PC-9 (cell line): ENCODE measurements around the gene ATG5. TPM values are rescaled to one million over a fixed set of nuclear protein-coding genes. Genes with fewer than 3 reads are reported as not detected.

ENCODE experiments used
- BruUV-seq: library from RNA; stranded (reverse); fragments of 400-500 nt; replicated peaks from 2 replicates; lab custom pipeline; 2021; lab: Mats Ljungman, UMichigan
- CTCF ChIA-PET: fragments of 300-600 bp; sonication (Branson Sonifier 250); formaldehyde crosslinking; loops from one replicate; lab custom pipeline; 2022; ENCODE audit warnings: antibody characterized with exemption; lab: Charles Lee
- POLR2A ChIA-PET: fragments of 300-600 bp; sonication (Branson Sonifier 250); formaldehyde crosslinking; loops from one replicate; lab custom pipeline; 2022; ENCODE audit warnings: antibody characterized with exemption; ENCODE audit not compliant: unreplicated experiment; lab: Charles Lee
- DNase-seq, 2 experiments: peaks; one replicate each; pipeline versions ENCODE4 v3.0.0 to v3.0.0-alpha.2; 2015 to 2022; ENCODE audit warnings: mixed read lengths in 1 of 2
- H2AFZ ChIP-seq: fragments of 200-600 bp; sonication (generic); 2 replicates; pipeline ENCODE4 v1.8.1; 2017; ENCODE audit warnings: antibody characterized with exemption
- H3F3A ChIP-seq: fragments of 200-600 bp; sonication (generic); 2 replicates; pipeline ENCODE4 v1.8.1; 2017; ENCODE audit warnings: antibody characterized with exemption, mild to moderate bottlenecking, low read depth; ENCODE audit not compliant: insufficient read depth
- H3K27ac ChIP-seq: fragments of 200-600 bp; sonication (generic); 2 replicates; pipeline ENCODE4 v1.6.1; 2016; ENCODE audit warnings: mixed run types
- H3K27me3 ChIP-seq: fragments of 200-600 bp; sonication (generic); 2 replicates; pipeline ENCODE4 v1.6.1; 2016; ENCODE audit warnings: low read depth, mixed run types; ENCODE audit not compliant: insufficient read depth
- H3K36me3 ChIP-seq: fragments of 200-600 bp; sonication (generic); 2 replicates; pipeline ENCODE4 v1.6.1; 2016; ENCODE audit warnings: low read depth, mixed run types
- H3K4me1 ChIP-seq: fragments of 200-600 bp; sonication (generic); replicated peaks from 2 replicates; pipeline ENCODE4 v1.6.1; 2016; ENCODE audit warnings: mixed run types; ENCODE audit not compliant: insufficient read depth
- H3K4me2 ChIP-seq: fragments of 200-600 bp; sonication (generic); 2 replicates; pipeline ENCODE4 v1.6.1; 2017; ENCODE audit warnings: mixed run types
- H3K4me3 ChIP-seq: fragments of 200-600 bp; sonication (generic); 2 replicates; pipeline ENCODE4 v1.6.1; 2016; ENCODE audit warnings: mixed run types
- H3K79me2 ChIP-seq: fragments of 200-600 bp; sonication (generic); 2 replicates; pipeline ENCODE4 v1.6.1; 2017; ENCODE audit warnings: low read depth, mixed run types
- H3K9me2 ChIP-seq: fragments of 200-600 bp; sonication (generic); 2 replicates; pipeline ENCODE4 v1.8.1; 2017; ENCODE audit warnings: mild to moderate bottlenecking; ENCODE audit not compliant: insufficient read depth
- H3K9me3 ChIP-seq: fragments of 200-600 bp; sonication (generic); 2 replicates; pipeline ENCODE4 v1.8.1; 2016; ENCODE audit warnings: low read depth; ENCODE audit not compliant: insufficient read depth
- H4K20me1 ChIP-seq: fragments of 200-600 bp; sonication (generic); 2 replicates; pipeline ENCODE4 v1.8.1; 2017; ENCODE audit not compliant: insufficient read depth
- CTCF ChIP-seq: fragments of 200-600 bp; sonication (generic); conservative IDR thresholded peaks from 2 replicates; pipeline ENCODE4 v1.6.1; 2017; ENCODE audit warnings: mixed run types, antibody characterized with exemption, mild to moderate bottlenecking, moderate library complexity
- EZH2 ChIP-seq: fragments of 200-600 bp; sonication (generic); IDR thresholded peaks from 2 replicates; pipeline ENCODE4 v1.8.0; 2017; ENCODE audit warnings: antibody characterized with exemption, low read depth
- intact Hi-C: fragments of 100-400 bp; cut with micrococcal nuclease; formaldehyde crosslinking; loops from one replicate; pipeline ENCODE4 v1.10.0; 2022; ENCODE audit not compliant: unreplicated experiment
- total RNA-seq: library from RNA; stranded (reverse); gene quantifications from 2 replicates; pipeline ENCODE4 v1.2.3, GENCODE V29; 2021

The ATG5 gene
- total RNA-seq, 1 experiment from 2014 or later, result 39.8 TPM

GRCh38 chr6:106300020-106300780 is 25.4 kb downstream of the ATG5 start:
- no peaks in the 10 kb centered on the region for H3K9me2 ChIP-seq
- TF ChIP-seq EZH2, result no peak
- no peak for TF ChIP-seq CTCF
- H3K27me3 ChIP-seq, result no peaks in the 10 kb centered on the region
- H2AFZ ChIP-seq, result no peak overlapping the region
- POLR2A ChIA-PET, result no interaction called here
- H3K36me3 ChIP-seq, result no peaks in the 10 kb centered on the region
- intact Hi-C loops, result loop anchor here (2.0 to 10.0 kb wide), 3 partner anchors 75 to 869 kb away; no protein-coding TSS in a partner anchor
- H3K27ac ChIP-seq, result no peak overlapping the region
- peaks cover 4% of the 10 kb centered on the region for H4K20me1 ChIP-seq
- H3K4me3 ChIP-seq, result no peak overlapping the region
- 0 out of 2 replicates have a peak, but pooled peaks cover 9% of the 10 kb centered on the region for H3F3A ChIP-seq
- H3K4me2 ChIP-seq, result no peak overlapping the region
- no peaks in the 10 kb centered on the region for H3K4me1 ChIP-seq
- CTCF ChIA-PET, result no interaction called here
- no peak for DNase-seq
- peaks cover 86% of the 10 kb centered on the region for H3K79me2 ChIP-seq
- no peaks in the 10 kb centered on the region for H3K9me3 ChIP-seq
- BruUV-seq, result no TSS peak

GRCh38 chr6:106293116-106293515 is 32.4 kb downstream of the ATG5 start:
- ChIA-PET POLR2A (interaction anchor here (0.5 kb wide), 1 partner anchor 101 kb away, joined by 3 read pairs; no protein-coding TSS in a partner anchor), CTCF (interaction anchor here (0.5 to 0.6 kb wide), 3 partner anchors 71 to 430 kb away, joined by 3 to 5 read pairs (median 3); no protein-coding TSS in a partner anchor)
- no peak for DNase-seq
- Histone ChIP-seq H3K27ac (no peak overlapping the region), H3K9me3 (peaks cover 14% of the 10 kb centered on the region), H3K4me3 (no peak overlapping the region), H4K20me1 (no peaks in the 10 kb centered on the region), H3K9me2 (no peaks in the 10 kb centered on the region), H3K27me3 (no peaks in the 10 kb centered on the region), H3K4me1 (no peaks in the 10 kb centered on the region), H3K4me2 (no peak overlapping the region), H2AFZ (no peak overlapping the region), H3K36me3 (peaks cover 37% of the 10 kb centered on the region), H3K79me2 (peaks cover 57% of the 10 kb centered on the region), H3F3A (0 out of 2 replicates have a peak, but pooled peaks cover 4% of the 10 kb centered on the region)
- intact Hi-C loops, result no loop called here
- TF ChIP-seq EZH2, result no peak
- no peak for TF ChIP-seq CTCF
- BruUV-seq, result no TSS peak

- Histone ChIP-seq H3K9me2 (no peaks in the 10 kb centered on the region), H4K20me1 (0 out of 2 replicates have a peak, but pooled peaks cover 4% of the 10 kb centered on the region), H3K4me1 (no peaks in the 10 kb centered on the region), H3K4me2 (no peak overlapping the region), H3F3A (no peaks in the 10 kb centered on the region), H3K27me3 (no peaks in the 10 kb centered on the region), H3K36me3 (peaks cover 37% of the 10 kb centered on the region), H3K27ac (no peak overlapping the region), H3K9me3 (peaks cover 14% of the 10 kb centered on the region), H3K4me3 (no peak overlapping the region), H2AFZ (no peak overlapping the region), H3K79me2 (peaks cover 54% of the 10 kb centered on the region)
- ChIA-PET CTCF (no interaction called here), POLR2A (interaction anchor here (0.6 kb wide), 1 partner anchor 848 kb away, joined by 4 read pairs; no protein-coding TSS in a partner anchor)
- DNase-seq, result no peak
- intact Hi-C loops, result no loop called here
- BruUV-seq, result no TSS peak
- TF ChIP-seq CTCF (no peak), EZH2 (no peak)
These were observed 34.6 kb downstream of the ATG5 start for GRCh38 chr6:106290954-106291353.
